H9 (cell line): ENCODE results near the gene R3HDM1. TPM values are rescaled to one million over a fixed set of nuclear protein-coding genes. Genes with fewer than 3 reads are reported as not detected.

Experiments
- DNase-seq: peaks from one replicate; pipeline ENCODE4 v3.0.0-alpha.2; 2017
- H2AFZ ChIP-seq: one replicate; pipeline ENCODE4 v1.6.1; 2013; ENCODE audit warnings: mild to moderate bottlenecking, low read length, control low read depth, moderate library complexity
- H2AK5ac ChIP-seq: 2 replicates; pipeline ENCODE4 v1.6.1; 2013; ENCODE audit warnings: low read length, control low read depth, mixed read lengths; ENCODE audit not compliant: insufficient read length
- H2BK120ac ChIP-seq: one replicate; pipeline ENCODE4 v1.6.1; 2013; ENCODE audit warnings: low read depth, mild to moderate bottlenecking, low read length, control low read depth, inconsistent platforms; ENCODE audit not compliant: poor library complexity, severe bottlenecking
- H2BK12ac ChIP-seq: 2 replicates; pipeline ENCODE4 v1.6.1; 2013; ENCODE audit warnings: low read length, control low read depth, mixed read lengths, low read depth; ENCODE audit not compliant: insufficient read length
- H2BK15ac ChIP-seq: 2 replicates; pipeline ENCODE4 v1.6.1; 2013; ENCODE audit warnings: low read depth, low read length, control low read depth
- H2BK20ac ChIP-seq: one replicate; pipeline ENCODE4 v1.6.1; 2013; ENCODE audit warnings: low read depth, mild to moderate bottlenecking, low read length, control low read depth, inconsistent platforms; ENCODE audit not compliant: poor library complexity, severe bottlenecking
- H2BK5ac ChIP-seq: 2 replicates; pipeline ENCODE4 v1.6.1; 2013; ENCODE audit warnings: low read length, control low read depth, mixed read lengths; ENCODE audit not compliant: insufficient read length
- H3K14ac ChIP-seq: 2 replicates; pipeline ENCODE4 v1.6.1; 2013; ENCODE audit warnings: low read length, control low read depth; ENCODE audit not compliant: insufficient read depth
- H3K18ac ChIP-seq: 2 replicates; pipeline ENCODE4 v1.6.1; 2013; ENCODE audit warnings: low read depth, mild to moderate bottlenecking, mixed read lengths, low read length, control low read depth; ENCODE audit not compliant: insufficient read length
- H3K23ac ChIP-seq: 2 replicates; pipeline ENCODE4 v1.6.1; 2013; ENCODE audit warnings: low read length, control low read depth, mixed read lengths, low read depth; ENCODE audit not compliant: insufficient read length
- H3K23me2 ChIP-seq: 2 replicates; pipeline ENCODE4 v1.6.1; 2013; ENCODE audit warnings: low read depth, mild to moderate bottlenecking, mixed read lengths, low read length, control low read depth; ENCODE audit not compliant: insufficient read length, poor library complexity, severe bottlenecking
- H3K27ac ChIP-seq: 2 replicates; pipeline ENCODE4 v1.5.1; 2013; ENCODE audit warnings: low read length, control low read depth, mixed read lengths, low read depth; ENCODE audit not compliant: insufficient read length
- H3K27me3 ChIP-seq: 2 replicates; pipeline ENCODE4 v1.6.1; 2013; ENCODE audit warnings: low read length, control low read depth, inconsistent platforms; ENCODE audit not compliant: insufficient read depth
- H3K4ac ChIP-seq: 2 replicates; pipeline ENCODE4 v1.6.1; 2013; ENCODE audit warnings: low read depth, mild to moderate bottlenecking, control low read depth, inconsistent platforms, low read length, moderate library complexity
- H3K4me1 ChIP-seq: 2 replicates; pipeline ENCODE4 v1.6.1; 2013; ENCODE audit warnings: low read length, control low read depth, inconsistent platforms; ENCODE audit not compliant: insufficient read depth
- H3K4me2 ChIP-seq: 2 replicates; pipeline ENCODE4 v1.6.1; 2013; ENCODE audit warnings: low read length, control low read depth, mixed read lengths; ENCODE audit not compliant: insufficient read length, insufficient read depth
- H3K56ac ChIP-seq: 2 replicates; pipeline ENCODE4 v1.6.1; 2013; ENCODE audit warnings: low read depth, mild to moderate bottlenecking, mixed read lengths, low read length, control low read depth; ENCODE audit not compliant: insufficient read length
- H3K79me1 ChIP-seq: 2 replicates; pipeline ENCODE4 v1.6.1; 2013; ENCODE audit warnings: low read depth, mild to moderate bottlenecking, moderate library complexity, low read length, control low read depth, inconsistent platforms; ENCODE audit not compliant: insufficient read depth, poor library complexity, severe bottlenecking
- H3K79me2 ChIP-seq: 2 replicates; pipeline ENCODE4 v1.6.1; 2013; ENCODE audit warnings: low read length, control low read depth, inconsistent platforms; ENCODE audit not compliant: insufficient read depth
- H3K9ac ChIP-seq: 2 replicates; pipeline ENCODE4 v1.6.1; 2013; ENCODE audit warnings: low read length, control low read depth, mixed read lengths; ENCODE audit not compliant: insufficient read length; ENCODE audit errors: extremely low read depth
- H3K9me3 ChIP-seq: one replicate; pipeline ENCODE4 v1.6.1; 2013; ENCODE audit warnings: low read depth, low read length, inconsistent platforms; ENCODE audit not compliant: control insufficient read depth
- H3T11ph ChIP-seq: one replicate; pipeline ENCODE4 v1.6.1; 2013; ENCODE audit warnings: mild to moderate bottlenecking, low read length, control low read depth, inconsistent platforms
- H4K20me1 ChIP-seq: one replicate; pipeline ENCODE4 v1.6.1; 2013; ENCODE audit not compliant: control insufficient read depth, insufficient read length, insufficient read depth
- H4K5ac ChIP-seq: 2 replicates; pipeline ENCODE4 v1.6.1; 2013; ENCODE audit warnings: low read depth, mild to moderate bottlenecking, mixed read lengths, low read length, control low read depth; ENCODE audit not compliant: insufficient read length
- H4K8ac ChIP-seq: replicated peaks from 2 replicates; pipeline ENCODE4 v1.6.1; 2013; ENCODE audit warnings: low read length, control low read depth, mixed read lengths, low read depth; ENCODE audit not compliant: insufficient read length
- H4K91ac ChIP-seq: 2 replicates; pipeline ENCODE4 v1.6.1; 2013; ENCODE audit warnings: low read depth, mild to moderate bottlenecking, moderate library complexity, mixed read lengths, low read length, control low read depth; ENCODE audit not compliant: insufficient read length
- H3K27ac Mint-ChIP-seq, 3 experiments: 2 replicates in 2 of 3; 3 replicates in 1 of 3; pipeline ENCODE4 v1.8.0; 2020 to 2021; ENCODE audit warnings: mixed read lengths in 3 of 3, mild to moderate bottlenecking in 1 of 3, moderate library complexity in 1 of 3
- H3K27me3 Mint-ChIP-seq: 2 replicates; pipeline ENCODE4 v1.8.0; 2021; ENCODE audit warnings: low read depth, mild to moderate bottlenecking, moderate library complexity, mixed read lengths
- H3K36me3 Mint-ChIP-seq, 3 experiments: 2 replicates in 2 of 3; 3 replicates in 1 of 3; pipeline ENCODE4 v1.8.0; 2020 to 2021; ENCODE audit warnings: low read depth in 3 of 3, mixed read lengths in 3 of 3; ENCODE audit not compliant: insufficient read depth in 1 of 3
- H3K4me1 Mint-ChIP-seq, 2 experiments: 2 replicates each; pipeline ENCODE4 v1.8.0; 2020; ENCODE audit warnings: mixed read lengths in 2 of 2
- H3K4me3 Mint-ChIP-seq, 2 experiments: 2 replicates in 1 of 2; 3 replicates in 1 of 2; pipeline ENCODE4 v1.8.0; 2020 to 2021; ENCODE audit warnings: mild to moderate bottlenecking in 2 of 2, mixed read lengths in 2 of 2, moderate library complexity in 1 of 2
- H3K9me3 Mint-ChIP-seq, 2 experiments: 2 replicates in 1 of 2; 3 replicates in 1 of 2; pipeline ENCODE4 v1.8.0; 2020; ENCODE audit warnings: mild to moderate bottlenecking in 2 of 2, mixed read lengths in 2 of 2, moderate library complexity in 1 of 2
- WGBS: extraction: QIAGEN DNeasy Blood & Tissue Kit; methylation state at CpG from one replicate; pipeline ENCODE4 v1.1.7; 2013; ENCODE audit warnings: missing lambda C conversion rate, low lambda C conversion rate, mixed read lengths; ENCODE audit not compliant: insufficient read length; ENCODE audit errors: extremely low coverage; 5-methylcytosine and 5-hydroxymethylcytosine counted together
- total RNA-seq: library from RNA; stranded (reverse); gene quantifications from 2 replicates; pipeline ENCODE4 v1.2.1, GENCODE V29; 2021
- TF ChIP-seq, protein P1 (sequence below): fragments of 200-600 bp; sonication (generic); conservative IDR thresholded peaks from 3 replicates; pipeline ENCODE4 v1.8.0; 2021; ENCODE audit warnings: antibody characterized with exemption, mild to moderate bottlenecking

Gene R3HDM1
- total RNA-seq, 1 experiment from 2014 or later: 58.8 TPM

DNA sequence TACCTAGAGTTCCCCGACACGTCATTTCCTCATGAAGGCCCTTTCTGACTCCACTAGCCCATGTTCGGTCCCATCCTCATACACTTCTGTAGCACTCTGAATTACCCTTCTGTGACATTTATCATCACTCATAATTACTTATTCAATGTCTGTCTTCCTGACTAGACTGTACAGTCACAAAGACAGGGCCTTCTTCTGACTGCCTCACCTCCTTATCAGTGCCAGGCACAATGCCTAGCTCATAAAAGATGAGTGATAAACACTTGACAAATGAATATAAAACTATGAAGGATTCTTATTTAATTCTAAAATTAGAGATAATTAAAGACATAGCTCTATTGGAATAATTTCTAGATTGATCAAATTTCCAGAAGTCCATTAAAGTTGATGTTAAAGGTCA is 208.9 kb downstream of the R3HDM1 start:
- Histone ChIP-seq H2BK20ac (no peak overlapping the region), H3K23ac (no peak overlapping the region), H3T11ph (no peak overlapping the region), H3K4me2 (no peak overlapping the region), H3K9me3 (no peaks in the 10 kb centered on the region), H3K23me2 (no peaks in the 10 kb centered on the region), H2AK5ac (no peak overlapping the region), H4K91ac (no peak overlapping the region), H2BK5ac (no peak overlapping the region), H3K27me3 (no peaks in the 10 kb centered on the region), H2AFZ (no peak overlapping the region), H3K9ac (no peak overlapping the region), H2BK120ac (no peak overlapping the region), H3K27ac (no peak overlapping the region), H4K5ac (no peak overlapping the region), H3K14ac (no peak overlapping the region), H4K8ac (no peak overlapping the region), H3K56ac (no peak overlapping the region), H2BK12ac (no peak overlapping the region), H3K79me1 (no peaks in the 10 kb centered on the region), H3K18ac (no peak overlapping the region), H2BK15ac (no peak overlapping the region), H3K4ac (no peak overlapping the region), H4K20me1 (no peaks in the 10 kb centered on the region), H3K79me2 (peaks cover 13% of the 10 kb centered on the region; the same call in 1 of the 2 replicates), H3K4me1 (no peaks in the 10 kb centered on the region)
- no CpG with 5 or more reads among the region's 3 CpGs for WGBS
- Mint-ChIP-seq H3K4me3 (no peak overlapping the region), H3K27me3 (no peaks in the 10 kb centered on the region), H3K27ac (no peak overlapping the region), H3K9me3 (no peaks in the 10 kb centered on the region; a peak in 1 of 5 replicates), H3K36me3 (no peaks in the 10 kb centered on the region), H3K4me1 (peaks cover 16 to 17% of the 10 kb centered on the region in 2 experiments)
- TF ChIP-seq, protein P1, sequence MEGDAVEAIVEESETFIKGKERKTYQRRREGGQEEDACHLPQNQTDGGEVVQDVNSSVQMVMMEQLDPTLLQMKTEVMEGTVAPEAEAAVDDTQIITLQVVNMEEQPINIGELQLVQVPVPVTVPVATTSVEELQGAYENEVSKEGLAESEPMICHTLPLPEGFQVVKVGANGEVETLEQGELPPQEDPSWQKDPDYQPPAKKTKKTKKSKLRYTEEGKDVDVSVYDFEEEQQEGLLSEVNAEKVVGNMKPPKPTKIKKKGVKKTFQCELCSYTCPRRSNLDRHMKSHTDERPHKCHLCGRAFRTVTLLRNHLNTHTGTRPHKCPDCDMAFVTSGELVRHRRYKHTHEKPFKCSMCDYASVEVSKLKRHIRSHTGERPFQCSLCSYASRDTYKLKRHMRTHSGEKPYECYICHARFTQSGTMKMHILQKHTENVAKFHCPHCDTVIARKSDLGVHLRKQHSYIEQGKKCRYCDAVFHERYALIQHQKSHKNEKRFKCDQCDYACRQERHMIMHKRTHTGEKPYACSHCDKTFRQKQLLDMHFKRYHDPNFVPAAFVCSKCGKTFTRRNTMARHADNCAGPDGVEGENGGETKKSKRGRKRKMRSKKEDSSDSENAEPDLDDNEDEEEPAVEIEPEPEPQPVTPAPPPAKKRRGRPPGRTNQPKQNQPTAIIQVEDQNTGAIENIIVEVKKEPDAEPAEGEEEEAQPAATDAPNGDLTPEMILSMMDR: no peak
- no peak for DNase-seq
